Measurements from ENCODE around the gene ZEB2.
A peak's percentile ranks its signal among the peaks of the same experiment; 100 is the strongest.

The ZEB2 gene

GRCh38 chr2:144470334-144470733 is 49.6 kb downstream of the ZEB2 start:
- DNase-seq (ENCODE audit: low spot score) = no peak

DNA sequence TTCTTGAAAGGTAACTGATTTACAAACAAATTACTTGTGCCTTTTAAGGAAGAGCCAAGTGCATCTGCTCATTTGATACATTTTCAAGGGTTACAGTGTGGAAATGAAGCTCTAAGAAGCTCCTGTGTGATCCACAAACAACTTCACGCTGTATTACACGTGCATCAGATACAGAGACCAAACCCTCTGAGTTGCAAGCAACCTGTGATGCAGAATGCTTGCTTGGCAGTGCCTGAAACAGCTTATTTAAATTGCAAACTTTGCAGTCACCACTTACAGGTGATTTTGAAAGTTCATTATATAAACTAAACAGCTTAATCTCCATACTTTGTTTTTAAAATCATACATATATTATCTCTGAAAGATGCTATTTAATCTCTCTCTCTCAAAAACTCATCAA is 50.1 kb downstream of the ZEB2 start:
- DNase-seq (ENCODE audit: low spot score) = no peak

GRCh38 chr2:144468823-144469595 is 50.9 kb downstream of the ZEB2 start:
- DNase-seq (ENCODE audit: low spot score) = no peak

- no peak for DNase-seq (ENCODE audit: low spot score)
Measured at GRCh38 chr2:144467502-144468137, 52.3 kb downstream of the ZEB2 start.

- DNase-seq (ENCODE audit: low spot score) = no peak
Measured at GRCh38 chr2:144466637-144467036, 53.3 kb downstream of the ZEB2 start.

DNA sequence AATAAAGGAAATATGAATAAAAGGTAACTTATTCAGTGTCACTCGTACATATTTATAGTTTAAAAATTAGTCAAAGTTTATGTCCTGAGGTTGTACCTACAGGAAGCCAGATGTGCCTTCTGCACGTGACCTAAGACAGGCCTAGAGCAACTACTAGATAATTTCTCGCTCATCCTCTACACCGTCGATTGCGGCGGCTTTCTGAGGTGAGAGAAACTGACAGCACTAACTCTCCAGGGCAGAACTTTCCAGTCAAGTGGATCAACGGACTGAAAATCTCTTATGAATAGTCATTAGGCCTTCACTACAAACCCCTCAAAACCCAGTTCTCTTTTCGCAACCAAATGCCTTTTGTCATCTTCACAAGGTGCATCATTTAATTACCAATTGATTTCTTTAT is 54.2 kb downstream of the ZEB2 start:
- no peak for DNase-seq (ENCODE audit: low spot score)

DNA sequence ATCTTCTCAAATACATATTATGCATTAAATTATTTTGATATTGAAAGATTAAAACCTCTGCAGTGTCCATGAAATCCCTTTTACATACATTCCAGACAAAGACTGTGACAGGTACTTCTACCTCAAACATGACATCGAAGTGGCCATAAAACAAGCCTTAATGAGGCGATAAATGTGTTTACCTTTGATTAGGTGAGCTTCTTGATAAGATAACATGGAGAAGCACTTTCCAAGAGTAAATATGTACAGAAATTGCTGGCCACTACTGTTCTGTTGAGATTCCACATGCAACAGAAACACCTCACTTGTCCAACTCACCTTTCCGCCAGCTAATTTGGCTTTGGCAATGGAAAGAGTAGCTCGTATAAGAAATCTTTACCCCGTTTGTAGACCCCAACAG is 55.2 kb downstream of the ZEB2 start:
- DNase-seq (ENCODE audit: low spot score) = no peak

GRCh38 chr2:144463266-144463665 is 56.7 kb downstream of the ZEB2 start:
- DNase-seq (ENCODE audit: low spot score) = peak; percentile 74

DNA sequence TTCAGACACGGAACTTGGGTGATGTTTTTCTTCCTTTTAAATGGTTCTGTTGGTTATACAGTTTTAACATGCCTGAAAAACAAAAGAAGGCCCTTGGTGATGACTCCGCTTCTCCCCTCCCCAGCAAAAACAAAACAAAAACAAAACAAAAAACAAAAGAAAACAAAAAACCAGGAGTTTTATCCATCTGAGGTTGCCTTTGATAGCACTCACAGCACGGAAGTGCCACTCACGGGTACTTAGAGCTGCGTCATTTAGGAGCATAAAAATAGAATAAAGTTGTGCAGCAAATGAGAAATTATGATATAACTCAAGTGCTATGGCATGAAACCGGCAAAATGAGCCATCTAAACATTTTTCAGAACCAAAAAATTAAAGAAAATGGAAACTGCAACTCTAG is 57.7 kb downstream of the ZEB2 start:
- DNase-seq (ENCODE audit: low spot score) = no peak

DNA sequence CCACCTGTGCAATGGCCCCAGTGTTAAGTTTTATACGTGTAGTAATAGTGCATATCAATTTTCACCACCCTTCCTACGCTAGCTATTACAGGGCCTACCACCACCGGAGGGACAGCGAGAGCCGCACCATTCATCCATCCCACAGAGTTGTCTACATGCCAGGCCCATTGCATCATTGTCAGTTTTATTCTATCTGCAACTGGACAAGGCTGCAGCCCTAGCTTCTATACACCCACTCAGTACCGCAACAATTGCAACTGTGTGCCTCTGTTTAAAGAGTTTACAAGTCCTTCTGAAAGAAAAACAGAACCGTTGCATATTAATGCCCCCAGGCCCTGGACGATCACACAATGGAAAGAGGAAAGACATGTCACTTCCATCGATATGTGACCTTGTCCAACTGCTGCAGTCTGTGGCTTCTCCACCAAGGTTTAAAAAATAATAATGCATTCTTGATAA is 58.6 kb downstream of the ZEB2 start:
- peak; percentile 24 for DNase-seq (ENCODE audit: low spot score)

- DNase-seq (ENCODE audit: low spot score) = peak; percentile 54
Measured at GRCh38 chr2:144460727-144461307, 59.1 kb downstream of the ZEB2 start.

- peak; percentile 69 for DNase-seq (ENCODE audit: low spot score)
Measured at GRCh38 chr2:144459937-144460336, 60.0 kb downstream of the ZEB2 start.

DNA sequence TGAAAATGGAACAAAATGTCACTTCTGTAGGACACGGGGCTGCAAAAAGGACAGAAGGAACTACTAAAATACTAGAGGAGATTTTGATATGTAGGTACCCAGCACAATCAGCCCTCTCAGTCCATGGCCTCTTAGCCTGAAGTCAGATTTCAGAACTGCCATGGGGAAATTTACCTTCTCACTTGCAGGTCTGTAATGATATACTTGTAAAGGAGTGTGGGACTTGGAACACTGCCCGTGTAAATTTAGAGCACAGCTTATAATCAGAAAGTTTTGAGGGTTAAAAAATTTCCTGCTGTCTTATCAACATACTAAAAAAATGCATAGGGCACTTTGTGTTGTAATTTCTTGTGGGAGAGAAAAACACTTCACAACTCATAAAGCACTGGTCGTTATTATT is 60.6 kb downstream of the ZEB2 start:
- DNase-seq (ENCODE audit: low spot score) = peak; percentile 52

GRCh38 chr2:144458541-144458940 is 61.4 kb downstream of the ZEB2 start:
- DNase-seq (ENCODE audit: low spot score) = peak; percentile 44

DNA sequence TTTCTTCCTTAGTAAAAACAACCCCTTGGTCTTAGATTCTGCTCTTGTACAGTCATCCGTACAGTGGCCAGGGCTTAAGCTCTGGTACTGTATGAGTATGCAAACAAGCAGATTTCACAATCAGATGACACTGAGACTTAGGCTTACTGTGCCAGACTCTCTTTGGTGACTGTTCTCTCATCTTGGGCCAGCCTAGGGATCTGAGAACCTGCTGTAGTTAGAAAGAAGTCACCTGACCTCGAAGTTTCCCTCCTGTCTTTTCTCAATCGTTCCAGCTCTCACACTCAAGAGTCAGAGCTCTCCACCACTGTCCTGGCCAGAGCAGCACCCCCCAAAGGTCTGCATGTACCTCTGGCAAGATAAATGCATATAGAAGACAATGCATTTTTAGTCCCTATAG is 63.2 kb downstream of the ZEB2 start:
- DNase-seq (ENCODE audit: low spot score) = peak; percentile 69

DNA sequence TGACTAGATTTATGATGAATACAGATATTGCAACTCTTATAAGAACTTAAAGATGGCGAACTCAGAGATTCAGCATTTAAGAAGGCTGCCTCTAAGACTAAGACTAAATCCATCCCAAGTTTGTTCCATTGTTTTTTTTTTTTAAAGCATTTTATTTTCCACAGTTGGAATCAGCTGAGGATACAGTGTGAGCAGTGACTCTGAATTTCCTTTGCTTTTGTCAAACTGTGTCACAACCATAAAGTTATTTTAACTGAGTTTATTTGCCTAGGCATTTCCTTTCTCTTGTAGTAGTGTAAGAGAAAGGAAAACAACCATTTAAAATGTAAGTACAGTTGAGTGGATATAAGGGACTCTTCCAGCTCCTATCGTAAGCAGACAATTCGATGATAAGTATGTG is 63.9 kb downstream of the ZEB2 start:
- DNase-seq (ENCODE audit: low spot score) = no peak

GRCh38 chr2:144454466-144455287 is 65.2 kb downstream of the ZEB2 start:
- DNase-seq (ENCODE audit: low spot score) = peak; percentile 21

DNA sequence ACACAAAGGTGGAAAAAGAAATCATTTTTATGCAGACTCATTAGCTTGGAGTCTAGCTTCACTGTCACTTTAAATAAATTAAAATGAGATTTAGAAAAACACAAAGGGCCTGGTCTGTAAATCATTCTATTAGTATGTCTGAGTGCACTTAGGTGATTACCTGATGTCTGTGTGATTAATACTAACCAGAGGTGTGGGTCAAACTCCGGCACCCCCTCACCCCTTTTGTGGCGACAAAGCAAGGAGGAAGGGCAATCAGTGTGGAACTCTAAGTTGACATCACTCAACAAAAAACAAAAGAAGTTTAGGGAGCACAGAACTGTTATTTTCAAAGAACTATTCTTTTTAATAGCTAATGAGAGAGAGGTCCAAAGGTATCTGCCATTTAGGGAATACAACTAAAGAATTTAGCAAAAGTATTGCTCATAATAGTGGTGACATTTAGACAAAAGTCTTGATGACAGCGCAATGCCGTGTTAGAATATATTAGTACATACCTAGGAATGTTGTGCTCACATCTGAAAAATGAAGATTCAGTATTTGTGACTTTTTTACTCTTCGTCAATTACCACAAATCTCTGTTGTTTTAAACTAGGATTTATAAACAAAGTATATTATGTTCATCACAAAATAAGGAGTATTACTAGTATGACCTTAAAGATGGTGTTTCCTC is 66.3 kb downstream of the ZEB2 start:
- no peak for DNase-seq (ENCODE audit: low spot score)

DNA sequence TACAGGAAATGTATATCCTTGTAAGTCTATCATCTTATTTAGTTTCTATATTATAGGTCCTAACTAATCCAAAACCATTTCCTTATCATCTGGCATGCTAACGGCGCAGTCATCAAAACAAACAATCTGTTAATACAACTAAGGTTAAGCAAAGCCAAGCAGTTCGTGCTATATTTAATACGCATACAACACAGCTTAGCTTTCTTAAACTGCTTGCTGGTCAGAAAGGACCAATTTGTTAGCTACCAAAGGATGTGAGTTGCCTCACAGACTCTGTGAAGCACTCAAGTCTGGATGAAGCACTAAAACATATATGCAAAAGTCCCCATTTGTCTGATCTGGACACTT is 67.0 kb downstream of the ZEB2 start:
- DNase-seq (ENCODE audit: low spot score) = no peak

GRCh38 chr2:144452169-144452988 is 67.5 kb downstream of the ZEB2 start:
- no peak for DNase-seq (ENCODE audit: low spot score)

- DNase-seq (ENCODE audit: low spot score) = no peak
Measured at GRCh38 chr2:144451443-144451842, 68.5 kb downstream of the ZEB2 start.

Measured in hematopoietic multipotent progenitor cell treated with erythropoietin and hydrocortisone succinate and interleukin-3 and kit ligand, for 15 days (in vitro differentiated cells).